ENCODE data around the gene LDB3. TPM values are rescaled to one million over a fixed set of nuclear protein-coding genes. Genes with fewer than 3 reads are reported as not detected.
"Not testable (repeated sequence)": the region's sequence is repeated elsewhere in the genome, so short reads cannot be mapped to it uniquely, and the experiment has no call there.

The LDB3 gene, protein sequence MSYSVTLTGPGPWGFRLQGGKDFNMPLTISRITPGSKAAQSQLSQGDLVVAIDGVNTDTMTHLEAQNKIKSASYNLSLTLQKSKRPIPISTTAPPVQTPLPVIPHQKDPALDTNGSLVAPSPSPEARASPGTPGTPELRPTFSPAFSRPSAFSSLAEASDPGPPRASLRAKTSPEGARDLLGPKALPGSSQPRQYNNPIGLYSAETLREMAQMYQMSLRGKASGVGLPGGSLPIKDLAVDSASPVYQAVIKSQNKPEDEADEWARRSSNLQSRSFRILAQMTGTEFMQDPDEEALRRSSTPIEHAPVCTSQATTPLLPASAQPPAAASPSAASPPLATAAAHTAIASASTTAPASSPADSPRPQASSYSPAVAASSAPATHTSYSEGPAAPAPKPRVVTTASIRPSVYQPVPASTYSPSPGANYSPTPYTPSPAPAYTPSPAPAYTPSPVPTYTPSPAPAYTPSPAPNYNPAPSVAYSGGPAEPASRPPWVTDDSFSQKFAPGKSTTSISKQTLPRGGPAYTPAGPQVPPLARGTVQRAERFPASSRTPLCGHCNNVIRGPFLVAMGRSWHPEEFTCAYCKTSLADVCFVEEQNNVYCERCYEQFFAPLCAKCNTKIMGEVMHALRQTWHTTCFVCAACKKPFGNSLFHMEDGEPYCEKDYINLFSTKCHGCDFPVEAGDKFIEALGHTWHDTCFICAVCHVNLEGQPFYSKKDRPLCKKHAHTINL
- 0.16 TPM for total RNA-seq

DNA sequence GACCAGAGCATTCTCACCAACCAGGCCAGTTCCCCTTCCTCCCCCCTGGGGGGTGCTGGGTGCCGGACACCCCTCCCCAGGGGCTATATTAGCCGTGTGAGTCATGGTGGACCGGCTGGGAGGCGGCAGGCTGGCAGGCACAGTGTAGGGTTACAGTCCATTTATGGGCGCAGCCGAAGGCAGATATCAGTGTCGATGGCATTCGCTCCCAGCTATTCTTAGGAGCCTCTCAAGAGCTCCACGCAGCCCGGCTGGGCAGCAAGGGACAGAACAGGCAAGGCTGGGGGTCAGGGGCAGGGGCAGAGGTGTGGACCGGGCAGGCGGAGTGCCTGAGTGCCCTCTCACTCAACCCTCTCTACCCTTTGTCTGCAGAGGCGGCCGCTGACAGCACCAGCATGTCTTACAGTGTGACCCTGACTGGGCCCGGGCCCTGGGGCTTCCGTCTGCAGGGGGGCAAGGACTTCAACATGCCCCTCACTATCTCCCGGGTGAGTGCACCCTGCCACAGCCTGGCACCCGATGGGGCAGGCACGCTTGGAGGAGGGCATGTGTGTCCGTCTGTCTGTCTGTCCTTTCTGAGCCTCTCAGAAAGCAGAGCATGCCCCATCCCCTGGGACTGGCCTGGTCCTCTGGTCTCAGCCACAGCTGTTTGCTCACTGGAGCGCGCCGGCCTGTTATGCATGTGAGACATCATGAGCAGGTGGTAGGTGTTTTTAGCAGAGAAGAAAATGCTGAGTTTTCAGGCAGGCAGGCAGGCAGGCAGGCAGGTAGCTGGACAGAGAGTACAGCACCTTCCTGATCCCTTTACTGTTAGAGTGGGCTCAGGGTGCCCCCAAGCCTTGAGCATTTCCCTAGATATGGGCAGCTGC, at the start of gene LDB3:
Gene LDB3 (plus strand): TSS at position 215 of the 869 bp plus-strand sequence. CDS start 181 bp downstream, at position 396.
- no peak for DNase-seq

DNA sequence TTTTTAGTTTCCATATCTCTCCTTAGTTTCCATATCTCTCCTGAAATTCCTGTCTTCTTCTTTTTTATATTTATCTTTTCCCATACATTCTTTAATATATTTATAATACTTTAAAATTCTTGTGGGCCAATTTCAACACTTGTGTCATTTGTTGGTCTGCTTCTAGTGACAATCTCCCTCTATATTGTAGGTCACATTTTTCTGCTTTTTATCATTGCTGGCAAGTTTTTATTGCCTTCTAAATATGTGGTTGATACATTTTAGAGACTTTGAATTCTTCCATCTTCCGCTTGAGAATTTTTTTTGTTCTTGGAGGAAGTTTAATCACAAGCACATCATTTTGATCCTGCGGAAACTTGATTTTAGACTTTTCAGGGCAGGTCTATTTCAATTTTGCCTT, 40.0 kb upstream of the LDB3 start:
- no peak for DNase-seq

DNA sequence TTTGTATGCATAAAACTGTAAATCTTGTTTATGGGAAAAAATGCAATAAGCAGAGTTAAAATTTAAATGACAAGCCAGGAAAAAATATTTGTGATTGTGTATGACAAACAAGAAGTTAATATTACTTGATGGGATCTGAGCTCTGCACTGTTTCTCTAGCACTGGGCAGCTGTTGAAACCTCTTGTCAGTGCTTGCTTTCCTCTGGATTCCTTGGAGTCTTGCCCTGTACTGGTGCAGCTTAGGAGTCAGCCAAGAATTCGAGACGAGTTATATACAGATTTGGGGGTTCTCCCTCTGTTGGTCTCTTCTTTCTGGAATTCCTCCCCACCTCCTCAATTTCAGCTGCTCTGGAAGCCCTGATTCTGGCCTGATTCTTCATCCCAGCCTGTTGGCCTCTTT, 38.2 kb upstream of the LDB3 start:
- DNase-seq = no peak

DNA sequence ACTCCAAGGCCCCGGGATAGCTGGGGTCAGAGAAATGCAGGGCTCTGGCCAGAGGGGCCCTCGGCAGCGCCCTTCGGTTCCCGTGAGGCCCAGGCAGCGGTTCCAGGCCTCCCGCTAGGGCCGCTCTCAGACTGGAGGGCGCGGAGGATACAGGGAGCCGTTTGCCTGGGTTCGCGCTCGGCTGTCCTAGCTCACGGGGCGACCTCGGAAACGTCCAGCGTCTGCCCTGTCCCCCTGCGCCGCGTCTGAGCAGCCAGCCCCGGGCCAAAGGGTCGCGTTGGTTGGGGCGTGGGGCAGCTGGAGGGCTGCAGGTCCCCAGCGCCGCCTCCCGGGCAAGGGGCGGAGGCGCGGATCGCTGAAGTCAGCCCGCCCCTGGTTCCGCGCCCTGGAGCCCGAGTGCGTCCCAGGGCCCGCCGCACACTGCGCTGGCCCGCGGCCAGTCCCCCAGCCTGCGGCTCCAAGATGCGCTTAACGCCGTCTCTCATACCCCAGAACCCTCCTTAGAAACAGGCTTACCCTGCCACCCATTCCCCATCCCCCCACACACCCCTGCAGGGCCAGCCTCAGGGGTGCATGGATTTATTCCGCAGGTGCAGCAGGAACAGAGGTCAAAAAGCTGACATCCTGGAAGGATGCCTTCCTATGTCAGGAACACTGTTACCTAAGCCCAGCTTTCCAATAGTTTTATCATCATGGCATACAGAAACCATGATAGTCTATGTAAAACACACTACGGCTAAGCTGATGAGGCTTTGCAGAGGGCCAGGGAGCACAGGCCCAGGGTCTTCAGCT, 36.1 kb upstream of the LDB3 start:
- DNase-seq = no peak

DNA sequence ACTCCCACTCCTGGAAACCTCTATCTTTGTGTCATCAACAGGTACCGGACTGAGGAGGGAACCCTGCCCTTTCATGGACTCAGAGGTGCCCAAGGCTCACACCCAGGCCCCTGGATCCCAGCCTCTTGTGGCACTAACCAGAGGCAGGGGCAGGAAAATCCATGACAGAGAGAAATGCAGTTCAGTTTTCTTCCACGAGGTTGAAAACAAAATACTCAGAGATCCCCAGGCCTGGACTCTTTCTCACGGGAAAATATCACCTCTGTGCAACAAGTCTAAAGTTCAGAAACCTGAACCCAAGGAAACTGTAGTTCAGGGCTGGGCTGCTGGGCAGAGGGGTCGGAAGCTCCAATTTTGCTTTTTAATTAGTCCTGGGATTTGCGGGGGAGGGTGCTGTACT, 35.4 kb upstream of the LDB3 start:
- DNase-seq = no peak

DNA sequence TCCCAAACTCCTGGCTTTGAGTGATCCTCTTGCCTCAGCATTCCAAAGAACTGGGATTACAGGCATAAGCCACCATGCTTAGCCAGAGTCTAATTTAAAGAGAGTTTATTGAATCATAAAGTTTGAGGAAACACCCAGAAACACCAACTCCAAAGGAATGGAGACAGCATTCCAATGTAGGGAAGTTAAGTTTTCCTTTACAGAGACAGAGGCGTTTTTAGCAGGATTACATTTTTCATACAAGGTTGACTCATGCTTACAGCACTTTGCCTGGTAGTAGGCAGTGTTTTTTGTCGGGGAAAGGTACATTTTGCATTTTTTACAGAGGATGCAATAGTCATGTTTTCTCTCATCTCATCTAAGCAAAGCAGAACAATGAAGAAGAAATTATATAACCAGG, 32.9 kb upstream of the LDB3 start:
- DNase-seq = no peak

DNA sequence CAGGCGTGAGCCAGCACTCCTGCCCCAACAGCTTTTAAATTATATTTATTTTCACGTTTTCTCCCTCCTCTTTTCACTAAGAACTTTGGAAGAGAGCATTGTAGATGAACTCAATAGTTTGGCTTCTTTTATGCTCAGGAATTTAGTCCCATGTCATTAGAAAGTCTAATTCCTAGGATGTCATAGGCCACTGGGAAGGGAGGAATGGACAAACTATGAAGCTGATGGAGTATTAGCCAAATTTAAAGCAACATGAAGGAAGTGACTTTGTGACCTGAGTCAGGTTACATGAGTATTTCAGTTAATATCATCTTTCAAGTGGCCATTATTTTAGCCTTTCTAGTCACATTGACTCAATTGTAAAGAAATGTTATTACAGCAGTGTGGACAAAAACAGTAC, 32.0 kb upstream of the LDB3 start:
- no peak for DNase-seq

DNA sequence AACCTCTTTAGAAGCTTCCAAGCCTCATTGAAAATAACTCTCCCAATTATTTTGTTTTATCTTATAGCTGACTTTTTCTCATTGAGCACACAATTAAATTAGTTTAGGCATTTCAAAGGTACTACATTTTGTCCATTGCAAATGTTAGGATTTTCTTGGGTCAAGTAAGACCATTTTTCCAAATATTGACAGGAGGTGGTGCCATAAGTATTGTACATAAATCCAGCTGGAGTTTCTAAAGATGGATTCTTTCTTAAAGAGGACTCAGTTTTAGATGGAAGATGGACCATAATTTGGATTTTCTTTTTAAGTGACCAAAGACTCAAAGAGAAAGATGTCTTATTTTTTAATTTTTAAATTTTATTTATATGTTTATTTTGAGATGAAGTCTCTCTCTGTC, 26.3 kb upstream of the LDB3 start:
- DNase-seq = no peak

DNA sequence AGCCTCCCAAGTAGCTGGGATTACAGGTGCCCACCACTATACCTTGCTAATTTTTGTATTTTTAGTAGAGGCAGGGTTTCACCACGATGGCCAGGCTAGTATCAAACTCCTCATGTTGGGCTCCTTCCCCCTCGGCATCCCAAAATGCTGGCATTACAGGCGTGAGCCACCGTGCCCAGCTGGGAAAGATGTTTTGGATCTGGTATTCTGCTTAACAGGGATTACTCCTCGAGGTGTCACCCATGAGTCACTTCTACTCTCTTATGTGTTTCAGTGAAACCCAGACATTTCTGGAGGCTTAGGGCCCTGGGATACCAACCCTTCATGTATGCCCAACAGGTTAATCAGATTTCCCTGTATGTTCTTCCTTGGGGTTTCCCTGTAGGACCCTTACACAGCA, 25.8 kb upstream of the LDB3 start:
- no peak for DNase-seq

DNA sequence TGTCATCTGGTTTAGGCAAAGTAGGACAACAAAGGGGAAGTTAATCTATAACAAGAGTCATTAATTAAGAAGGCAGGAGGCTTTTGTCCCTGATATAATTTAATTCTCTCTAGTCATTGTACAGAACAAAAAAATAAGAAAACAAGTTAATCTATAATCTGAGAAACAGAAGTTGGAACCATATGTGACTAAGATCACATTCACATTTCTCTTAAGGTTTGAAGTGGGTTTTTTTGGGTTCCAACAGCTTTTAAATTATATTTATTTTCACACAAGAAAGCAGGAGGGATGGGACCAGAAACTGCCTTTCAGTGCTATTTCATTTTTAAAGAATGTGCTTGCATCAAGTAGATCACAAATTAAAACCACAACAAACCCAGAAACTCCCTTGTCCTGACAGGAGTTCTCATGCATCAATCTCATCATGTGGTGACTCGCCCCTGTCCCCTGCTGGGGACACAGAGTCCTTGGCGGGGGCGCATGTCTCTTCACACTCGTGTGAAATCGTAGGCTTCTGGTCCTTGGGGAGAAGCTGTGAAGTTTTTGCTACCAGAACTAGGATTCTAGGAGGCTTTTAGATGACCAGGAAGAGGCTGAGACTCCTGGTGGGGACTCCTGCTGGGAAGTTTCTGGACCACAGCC, 24.0 kb upstream of the LDB3 start:
- DNase-seq = no peak

DNA sequence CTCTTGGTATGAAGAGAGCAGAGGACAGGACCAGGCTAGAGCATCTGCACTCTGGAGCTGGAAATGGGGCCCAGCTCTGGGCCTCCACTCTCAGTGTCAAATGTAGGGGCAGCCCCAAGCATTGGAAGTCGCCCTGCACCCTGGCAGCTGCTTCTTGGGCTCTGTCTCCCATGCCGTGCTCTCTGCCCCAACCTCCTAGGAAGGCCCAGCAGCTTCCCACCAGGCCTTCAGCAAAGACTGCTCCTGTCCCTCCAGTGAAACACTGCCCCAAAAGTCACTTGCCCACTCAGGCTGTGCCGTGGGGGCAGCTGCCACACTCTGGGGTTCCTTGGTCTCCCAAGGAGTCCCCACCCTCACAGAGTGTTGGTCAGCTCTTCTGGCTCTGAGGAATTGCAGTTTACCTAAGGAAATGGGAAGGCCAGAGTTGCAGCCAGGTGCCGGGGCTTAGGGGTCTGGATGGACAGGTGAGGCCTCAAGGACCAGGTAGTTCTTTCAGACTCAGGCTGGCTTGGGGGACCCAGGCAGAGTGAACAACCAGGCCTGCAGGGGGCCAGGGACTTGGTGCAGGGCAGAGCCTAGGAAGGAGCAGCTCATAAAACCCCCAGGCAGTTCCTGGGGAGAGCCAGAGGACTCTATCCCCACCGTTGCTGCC, 23.4 kb upstream of the LDB3 start:
- DNase-seq = no peak

DNA sequence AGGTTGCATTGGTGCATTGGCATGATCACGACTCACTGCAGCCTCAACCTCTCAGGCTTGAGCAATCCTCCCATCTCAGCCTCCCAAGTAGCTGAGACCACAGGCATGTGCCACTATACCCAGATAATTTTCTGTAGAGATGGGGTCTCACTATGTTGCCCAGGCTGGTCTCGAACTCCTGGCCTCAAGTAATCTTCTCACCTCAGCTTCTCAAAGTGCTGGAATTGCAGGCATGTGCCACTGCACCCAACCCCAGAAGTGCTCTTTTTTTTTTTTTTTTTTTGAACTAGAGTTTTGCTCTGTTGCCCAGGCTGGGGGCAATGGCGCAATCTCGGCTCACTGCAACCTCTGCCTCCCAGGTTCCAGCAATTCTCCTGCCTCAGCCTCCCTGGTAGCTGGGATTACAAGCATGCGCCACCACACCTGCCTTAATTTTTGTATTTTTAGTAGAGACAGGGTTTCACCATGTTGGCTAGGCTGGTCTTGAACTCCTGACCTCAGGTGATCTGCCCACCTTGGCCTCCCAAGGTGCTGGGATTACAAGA, 22.6 kb upstream of the LDB3 start:
- not testable (repeated sequence) for DNase-seq

DNA sequence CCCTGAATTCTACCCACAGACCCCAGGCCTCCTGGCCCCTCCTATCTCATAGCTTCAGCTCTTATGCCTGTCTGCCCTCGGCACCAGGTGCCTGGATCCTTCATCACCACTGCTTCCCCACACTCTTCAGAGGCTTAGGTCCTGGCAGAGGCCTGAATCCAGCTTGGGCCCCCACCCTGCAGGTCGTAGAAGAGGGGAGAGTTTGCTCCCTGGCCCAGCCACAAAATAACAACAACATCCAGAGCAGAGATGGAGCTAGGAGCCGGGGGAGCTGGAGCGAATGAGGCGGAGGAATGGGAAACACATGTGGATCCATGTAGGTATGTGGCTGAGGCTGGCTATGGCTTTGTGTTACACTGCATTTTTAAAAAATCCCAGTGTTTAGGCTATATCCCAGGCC, 21.8 kb upstream of the LDB3 start:
- DNase-seq = no peak

DNA sequence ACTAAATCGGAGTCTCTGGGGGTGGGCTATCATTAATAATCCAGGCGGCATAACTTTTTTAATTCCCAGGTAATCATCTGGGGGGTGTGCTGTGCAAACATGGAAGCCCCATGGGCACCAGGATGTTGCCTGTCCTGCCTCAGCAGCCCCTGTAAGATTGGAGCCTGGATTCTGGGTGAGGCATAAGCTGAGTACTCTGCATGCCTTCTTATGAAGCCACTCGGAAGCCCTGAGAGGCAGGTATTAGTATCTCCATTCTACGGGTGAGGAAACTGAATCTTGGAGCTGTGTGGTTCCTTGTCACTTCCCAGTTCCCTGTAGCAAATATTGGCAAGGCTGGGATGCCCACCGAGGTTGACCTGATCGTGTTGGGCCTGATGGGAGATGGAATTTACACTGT, 21.4 kb upstream of the LDB3 start:
- no peak for DNase-seq

DNA sequence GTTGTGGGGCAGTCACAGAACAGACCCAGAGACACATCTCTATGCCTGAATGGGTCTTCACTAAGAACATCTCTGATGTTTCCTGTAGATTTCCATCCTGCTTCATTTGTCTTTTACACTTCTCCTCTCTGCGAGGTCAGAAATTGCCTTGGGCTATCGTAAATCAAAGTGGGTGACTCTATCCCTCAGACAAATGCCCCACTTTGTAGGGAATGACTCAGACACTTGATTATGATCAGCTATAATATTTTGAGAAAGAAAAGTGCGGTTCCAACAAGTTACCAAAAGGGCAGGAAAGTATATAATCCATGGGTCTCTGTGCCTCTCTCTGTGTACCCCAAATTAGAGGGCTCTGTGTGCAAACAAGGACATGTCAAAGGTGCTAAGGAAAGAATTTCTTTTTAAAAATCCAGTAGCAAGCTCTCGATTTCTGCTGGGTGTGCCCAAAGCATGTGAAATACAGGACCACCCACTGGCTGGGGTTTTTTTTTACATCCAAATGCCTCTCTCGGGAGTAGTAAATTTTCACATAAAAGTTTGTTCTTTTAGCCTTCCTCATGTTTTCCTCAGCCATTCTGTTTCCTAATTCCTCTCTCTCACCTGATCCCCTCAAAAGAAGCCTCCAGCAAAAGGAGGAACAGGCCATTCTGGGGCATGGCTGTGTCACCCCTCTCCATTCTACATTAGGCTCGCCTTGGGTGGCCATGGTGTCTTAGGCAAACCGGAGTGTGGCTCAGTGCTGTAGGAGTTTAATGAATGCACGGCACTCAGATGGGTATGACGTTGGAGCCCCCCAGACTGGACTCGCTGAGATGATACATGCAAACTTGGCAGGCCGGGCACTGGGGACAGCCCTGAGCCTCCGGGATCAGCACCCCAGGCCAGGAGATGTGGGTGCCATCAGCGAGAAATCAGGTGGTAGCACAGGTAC, 20.3 kb upstream of the LDB3 start:
- no peak for DNase-seq

DNA sequence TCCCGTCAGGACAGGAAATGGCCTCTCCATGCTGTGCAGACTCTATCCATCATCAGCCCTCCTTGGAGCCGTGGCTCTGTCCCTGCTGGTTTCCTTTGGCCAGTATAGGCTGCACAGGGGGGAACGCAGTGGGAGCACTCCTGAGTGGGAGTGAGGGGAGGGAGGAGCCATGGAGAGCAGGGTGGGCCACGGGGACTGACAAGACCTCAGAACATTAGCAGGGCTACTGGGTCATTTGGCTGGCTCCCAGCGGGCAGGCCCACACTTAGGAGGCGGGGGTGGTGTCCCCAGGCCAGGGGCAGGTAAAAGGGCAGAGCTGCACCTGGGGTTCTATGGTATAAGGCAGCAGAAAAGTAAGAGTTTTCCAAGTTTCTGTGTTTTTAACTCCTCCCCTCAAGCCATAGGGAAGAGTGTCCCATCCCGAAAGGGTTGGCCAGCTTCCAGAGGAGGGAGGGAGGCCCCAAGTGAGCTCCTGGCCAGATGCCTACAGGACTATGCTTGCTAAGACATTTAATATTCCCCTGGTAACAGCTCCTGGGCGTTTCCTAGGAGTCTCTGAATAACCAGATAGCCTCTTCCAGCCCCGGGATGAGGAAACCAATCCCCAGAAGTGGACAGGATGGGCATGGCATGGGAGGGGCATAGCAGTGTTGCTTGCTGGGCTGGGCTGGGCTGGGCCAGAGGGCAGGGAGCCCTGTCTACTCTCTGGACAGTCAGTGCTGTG, 19.4 kb upstream of the LDB3 start:
- no peak for DNase-seq

DNA sequence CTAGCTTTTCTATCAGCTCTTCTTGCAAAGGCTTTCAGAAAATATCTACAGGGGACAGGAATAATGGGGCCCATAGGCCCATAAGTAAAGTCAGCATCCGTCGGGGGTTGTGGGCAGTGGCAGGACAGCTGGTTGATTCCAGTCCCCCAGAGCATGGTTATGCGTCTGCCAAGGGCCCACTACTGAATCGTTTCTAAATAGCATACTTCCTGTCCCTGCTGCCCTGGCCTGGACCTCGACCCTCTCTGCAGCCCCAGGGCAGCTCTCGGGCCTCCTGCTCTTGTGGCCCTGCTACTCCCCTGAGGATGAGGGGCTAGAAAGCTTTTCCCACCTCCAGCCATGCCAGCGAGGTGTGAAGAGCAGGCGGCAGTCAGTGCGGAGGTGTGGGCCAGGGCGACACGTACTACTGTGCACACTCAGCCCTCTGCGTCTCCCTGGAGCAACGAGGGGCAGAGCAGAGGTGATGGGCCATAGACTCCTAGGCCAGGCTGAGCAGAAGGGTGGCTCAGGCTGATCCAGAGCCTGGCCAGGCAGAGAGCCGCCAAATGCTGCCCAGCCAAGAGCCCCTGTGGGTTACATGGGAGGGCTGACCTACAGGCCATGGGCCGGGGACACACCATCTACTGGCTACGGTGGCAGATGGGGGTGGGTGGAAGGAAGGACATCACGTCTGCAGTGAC, 18.7 kb upstream of the LDB3 start:
- no peak for DNase-seq

DNA sequence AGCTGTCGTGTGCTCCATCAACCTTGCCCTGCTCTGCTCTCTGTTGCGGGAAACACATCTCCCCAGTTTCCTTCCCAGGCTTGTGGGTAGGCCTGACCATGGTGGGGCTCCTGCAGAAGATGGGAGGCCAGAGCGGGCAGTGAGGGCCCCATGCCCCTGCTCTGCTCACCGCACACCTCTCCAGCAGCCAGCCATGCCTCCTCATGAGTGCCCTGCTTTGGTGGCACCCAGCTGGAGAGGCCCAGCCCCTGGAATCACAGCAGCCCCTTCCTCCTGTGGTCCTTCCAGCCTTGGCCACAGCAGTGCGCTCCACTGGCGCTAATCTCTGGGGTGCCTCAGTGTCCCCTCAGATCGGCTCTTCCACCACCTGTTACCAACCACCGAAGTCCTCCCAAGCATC, 18.2 kb upstream of the LDB3 start:
- DNase-seq = no peak

Data from occipital lobe (tissue), 2 donors.